AG09309 (cell line): ENCODE data around the gene TUBA3D.
"Not testable (repeated sequence)": the region's sequence is repeated elsewhere in the genome, so short reads cannot be mapped to it uniquely, and the experiment has no call there.

Source experiments
- DNase-seq: peaks from one replicate; pipeline ENCODE4 v3.0.0-alpha.2; 2010; ENCODE audit warnings: low read depth
- H3K4me3 ChIP-seq: 2 replicates; pipeline ENCODE4 v1.5.1; 2011; ENCODE audit warnings: mild to moderate bottlenecking, low read depth, low read length, moderate library complexity; ENCODE audit not compliant: control insufficient read depth
- TF ChIP-seq, protein P1 (sequence below): IDR thresholded peaks from 2 replicates; pipeline ENCODE4 v1.5.1; 2011; ENCODE audit warnings: mild to moderate bottlenecking, low read depth, low read length, inconsistent platforms; ENCODE audit not compliant: insufficient read depth, control insufficient read depth; ENCODE audit errors: missing control alignments

The TUBA3D gene

GRCh38 chr2:131515235-131515634 lies 39.3 kb downstream of the TUBA3D start:
- DNase-seq, H3K4me3 ChIP-seq: not testable (repeated sequence)

- DNase-seq: no peak
- TF ChIP-seq, protein P1, sequence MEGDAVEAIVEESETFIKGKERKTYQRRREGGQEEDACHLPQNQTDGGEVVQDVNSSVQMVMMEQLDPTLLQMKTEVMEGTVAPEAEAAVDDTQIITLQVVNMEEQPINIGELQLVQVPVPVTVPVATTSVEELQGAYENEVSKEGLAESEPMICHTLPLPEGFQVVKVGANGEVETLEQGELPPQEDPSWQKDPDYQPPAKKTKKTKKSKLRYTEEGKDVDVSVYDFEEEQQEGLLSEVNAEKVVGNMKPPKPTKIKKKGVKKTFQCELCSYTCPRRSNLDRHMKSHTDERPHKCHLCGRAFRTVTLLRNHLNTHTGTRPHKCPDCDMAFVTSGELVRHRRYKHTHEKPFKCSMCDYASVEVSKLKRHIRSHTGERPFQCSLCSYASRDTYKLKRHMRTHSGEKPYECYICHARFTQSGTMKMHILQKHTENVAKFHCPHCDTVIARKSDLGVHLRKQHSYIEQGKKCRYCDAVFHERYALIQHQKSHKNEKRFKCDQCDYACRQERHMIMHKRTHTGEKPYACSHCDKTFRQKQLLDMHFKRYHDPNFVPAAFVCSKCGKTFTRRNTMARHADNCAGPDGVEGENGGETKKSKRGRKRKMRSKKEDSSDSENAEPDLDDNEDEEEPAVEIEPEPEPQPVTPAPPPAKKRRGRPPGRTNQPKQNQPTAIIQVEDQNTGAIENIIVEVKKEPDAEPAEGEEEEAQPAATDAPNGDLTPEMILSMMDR: no peak
- H3K4me3 ChIP-seq: no peak overlapping the region
These were observed 40.1 kb downstream of the TUBA3D start for GRCh38 chr2:131516011-131516410.

- not testable (repeated sequence) for H3K4me3 ChIP-seq, DNase-seq
- TF ChIP-seq, protein P1: peak; percentile 31
These were observed 40.7 kb downstream of the TUBA3D start for GRCh38 chr2:131516621-131517020.

GRCh38 chr2:131517106-131517831 lies 41.4 kb downstream of the TUBA3D start:
- DNase-seq: no peak
- TF ChIP-seq, protein P1: no peak
- no peak overlapping the region for H3K4me3 ChIP-seq

- DNase-seq, H3K4me3 ChIP-seq: not testable (repeated sequence)
These were observed 41.9 kb downstream of the TUBA3D start for GRCh38 chr2:131517856-131518255.

GRCh38 chr2:131518531-131518930 lies 42.6 kb downstream of the TUBA3D start:
- H3K4me3 ChIP-seq, DNase-seq: not testable (repeated sequence)

DNA sequence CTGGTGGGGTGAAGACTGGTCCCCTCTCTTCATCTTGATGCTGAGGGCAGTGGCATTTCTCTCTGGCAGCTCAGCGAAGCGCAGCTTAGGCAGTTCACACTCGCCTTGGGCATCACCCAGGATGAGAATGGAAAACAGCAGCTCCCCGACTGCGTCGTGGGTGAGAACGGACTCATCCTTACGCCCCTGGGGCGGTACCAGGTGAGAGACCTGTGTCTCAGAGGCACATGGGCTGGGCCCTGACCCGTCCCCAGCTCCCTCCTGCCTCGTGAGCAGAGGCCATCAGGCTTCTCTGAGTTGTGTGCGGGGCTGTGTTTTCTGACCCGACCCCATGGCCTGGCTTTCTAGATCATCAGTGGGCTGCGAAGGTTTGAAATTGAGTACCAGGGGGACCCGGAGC lies 43.5 kb downstream of the TUBA3D start:
- no peak for DNase-seq
- no peak overlapping the region for H3K4me3 ChIP-seq
- TF ChIP-seq, protein P1: no peak

DNA sequence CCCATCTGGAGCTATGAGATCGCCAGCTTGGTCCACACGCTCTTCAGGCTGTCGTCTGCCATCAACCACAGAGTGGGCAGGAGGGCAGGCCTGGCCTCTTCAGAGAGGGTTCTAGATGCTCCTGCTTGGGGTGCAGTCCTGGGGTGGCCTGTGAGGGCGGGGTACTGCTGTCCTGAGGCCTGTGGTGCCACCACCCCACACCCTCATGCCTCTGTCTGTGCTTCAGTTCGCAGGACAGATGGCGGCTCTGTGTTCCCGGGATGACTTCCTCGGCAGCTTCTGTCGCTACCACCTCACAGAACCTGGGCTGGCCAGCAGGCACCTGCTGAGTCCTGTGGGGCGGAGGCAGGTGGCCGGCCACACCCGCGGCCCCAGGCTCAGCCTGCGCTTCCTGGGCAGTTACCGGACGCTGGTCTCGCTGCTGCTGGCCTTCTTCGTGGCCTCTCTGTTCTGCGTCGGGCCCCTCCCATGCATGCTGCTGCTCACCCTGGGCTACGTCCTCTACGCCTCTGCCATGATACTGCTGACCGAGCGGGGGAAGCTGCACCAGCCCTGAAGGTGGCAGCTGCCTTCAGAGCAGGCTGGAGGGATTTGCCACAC lies 44.1 kb downstream of the TUBA3D start:
- DNase-seq, H3K4me3 ChIP-seq: not testable (repeated sequence)

DNA sequence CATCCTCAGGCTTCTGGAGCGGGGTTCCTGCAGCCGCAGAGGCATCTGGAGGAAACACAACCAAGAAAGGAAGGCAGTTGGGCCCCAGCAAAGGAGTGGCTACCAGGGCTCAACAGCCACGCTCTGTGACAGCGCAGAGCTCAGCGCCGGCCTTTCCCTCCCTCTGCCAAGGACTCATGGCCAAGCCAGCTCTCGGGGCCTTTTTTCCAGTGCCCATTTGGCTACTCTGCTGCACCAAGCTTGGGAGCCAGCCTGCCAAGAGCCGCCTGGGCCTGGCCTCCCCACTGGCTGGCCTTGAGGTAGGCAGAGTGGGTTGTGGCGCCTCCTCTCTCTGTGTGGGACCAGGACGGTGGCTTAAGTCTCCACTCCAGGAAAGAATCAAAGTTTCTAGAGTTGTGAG lies 44.6 kb downstream of the TUBA3D start:
- DNase-seq: no peak
- TF ChIP-seq, protein P1: no peak
- H3K4me3 ChIP-seq: no peak overlapping the region

DNA sequence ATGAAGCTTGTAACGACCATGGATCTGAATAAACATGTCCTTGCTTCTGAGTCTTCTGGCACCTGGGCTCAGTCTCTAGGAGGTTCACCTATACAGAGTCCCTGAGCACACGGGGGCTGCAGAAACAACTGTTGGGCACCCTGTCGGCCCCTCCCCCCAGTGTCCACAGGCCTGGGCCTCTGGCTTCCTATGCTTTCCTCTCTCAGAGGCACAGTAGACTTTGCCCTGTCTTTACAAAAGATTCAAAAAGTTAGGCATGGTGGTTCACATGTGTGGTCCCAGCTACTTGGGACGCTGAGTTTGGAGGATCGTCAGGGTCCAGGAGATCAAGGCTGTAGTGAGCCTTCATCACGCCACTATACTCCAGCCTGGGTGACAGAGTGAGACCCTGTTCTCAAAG lies 45.6 kb downstream of the TUBA3D start:
- not testable (repeated sequence) for H3K4me3 ChIP-seq, DNase-seq
